Pancreas (tissue), 10 donors: ENCODE measurements around the gene TGM5. TPM values are rescaled to one million over a fixed set of nuclear protein-coding genes. Genes with fewer than 3 reads are reported as not detected.

Experiments
- ATAC-seq, 4 donors: fragments of 200-7000 bp; cut with Tn5 transposase; one replicate each; pipeline versions ENCODE4 v1.8.0 to v1.9.1; 2020; ENCODE audit warnings: mild to moderate bottlenecking in 4 of 4, moderate library complexity in 4 of 4
- DNase-seq, 6 donors: peaks; one replicate each; pipeline ENCODE4 v3.0.0-alpha.2; 2020
- FAIRE-seq: peaks from 2 replicates; lab custom pipeline; 2012; peaks lifted over from hg19 to GRCh38; lab: Jason Lieb, UNC
- H3K27ac ChIP-seq, 4 donors: fragments of 200-600 bp; sonication (generic); 1 replicate in 3 of 4; 2 replicates in 1 of 4; pipeline versions ENCODE4 v1.5.0 to v1.8.0; 2020
- H3K27me3 ChIP-seq, 4 donors: fragments of 200-600 bp; one replicate each; pipeline ENCODE4 v1.8.0; 2021
- H3K36me3 ChIP-seq, 3 donors: fragments of 200-600 bp; sonication (generic) in 1 of 3; one replicate each; pipeline versions ENCODE4 v1.5.0 to v1.8.0; 2020 to 2021
- H3K4me1 ChIP-seq, 3 donors: fragments of 200-600 bp; one replicate each; pipeline ENCODE4 v1.8.0; 2021
- H3K4me3 ChIP-seq, 4 donors: fragments of 200-600 bp; sonication (generic) in 2 of 4; one replicate each; pipeline versions ENCODE4 v1.5.0 to v1.8.0; 2020 to 2021
- H3K9me3 ChIP-seq, 4 donors: fragments of 200-600 bp; one replicate each; pipeline ENCODE4 v1.8.0; 2021
- CTCF ChIP-seq, 4 donors: fragments of 200-600 bp; sonication (generic) in 3 of 4; IDR thresholded peaks; one replicate each; pipeline versions ENCODE4 v1.5.0 to v1.8.0; 2021; ENCODE audit warnings: antibody characterized with exemption in 4 of 4
- WGBS, 2 donors: extraction: QIAGEN DNeasy Blood & Tissue Kit; methylation state at CpG; one replicate each; pipeline ENCODE4 v1.1.7; 2013; 5-methylcytosine and 5-hydroxymethylcytosine counted together
- intact Hi-C, 3 donors: fragments of 100-400 bp; cut with DNase I; formaldehyde crosslinking; loops; one replicate each; pipeline versions ENCODE4 v1.11.1 to v1.14.2; 2022
- polyA plus RNA-seq, 2 donors: library from polyadenylated mRNA; stranded (reverse); fragments of 200-250 nt; gene quantifications; one replicate each; pipeline ENCODE4 v1.2.3, GENCODE V29; 2013
- total RNA-seq, 6 donors: library from RNA; stranded (reverse); fragmentation: NEBNext Ultra II Directional in 4 of 6; extraction: Animal tissue kit (Norgen Biotek cat#: 25700) in 4 of 6; gene quantifications; one replicate each; pipeline versions ENCODE4 v1.2.1 to v1.2.4, GENCODE V29; 2021 to 2023
- donor health status: healthy with polysubstance abuse.
- donor health status: DM: no; HTN: no; CAD: no; lungs with moderate emphysema.
- donor health status: DM: no; HTN: no; CAD: no.
- donor health status: control.
- donor health status: control.
- donor health status: Bipolar disorder and iron deficiency.
- donor health status: DM: yes; HTN: yes; CAD: no.
- donor health status: DM: no; HTN: no; CAD: no.
- donor health status: DM: no; HTN: no; CAD: no.
- donor health status: DM: yes; HTN: yes; CAD: no.

TGM5 gene
- total and polyA plus RNA-seq, 8 donors = not detected

DNA sequence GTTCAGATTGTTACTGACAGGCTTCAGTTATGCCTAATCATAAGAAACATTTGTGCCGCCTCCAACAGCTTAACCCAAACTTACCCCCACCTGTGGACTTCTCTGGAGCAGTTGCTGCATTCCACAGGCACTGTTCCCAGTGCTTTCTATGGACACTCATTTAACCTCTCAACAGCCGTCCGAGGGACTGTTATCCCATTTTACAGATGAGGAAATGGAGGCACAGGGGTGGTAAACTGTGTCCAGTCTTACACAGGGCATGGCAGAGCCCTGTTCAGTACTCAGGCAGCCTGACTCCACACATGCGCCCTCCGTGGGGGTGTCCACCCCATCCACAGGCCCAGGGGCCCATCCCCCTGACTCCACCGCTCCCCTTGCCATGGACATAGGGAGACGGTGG is 14.3 kb upstream of the TGM5 start:
- intact Hi-C loops = loop anchor here in 2 of 3 donors (5.0 kb wide), 2 partner anchors 49 to 59 kb away; partner anchors contain the start of gene EPB42 (in 1 of the 2)
- ATAC-seq = no peak
- DNase-seq = no peak
- Histone ChIP-seq H3K4me3 (no peak overlapping the region), H3K4me1 (peaks cover 0 to 3% (median 0%) of the 10 kb centered on the region in 3 donors), H3K9me3 (no peaks in the 10 kb centered on the region), H3K36me3 (no peaks in the 10 kb centered on the region), H3K27me3 (no peaks in the 10 kb centered on the region), H3K27ac (no peak overlapping the region)
- no peak for TF ChIP-seq CTCF (IDR thresholded peaks at IDR 0.05)
- FAIRE-seq = no peak
- WGBS, 2 donors = 73 to 84% methylated on average over 7 of the region's 7 CpGs

- ATAC-seq = no peak
- DNase-seq = no peak
Observed at GRCh38 chr15:43279496-43279895, 12.8 kb upstream of the TGM5 start.

DNA sequence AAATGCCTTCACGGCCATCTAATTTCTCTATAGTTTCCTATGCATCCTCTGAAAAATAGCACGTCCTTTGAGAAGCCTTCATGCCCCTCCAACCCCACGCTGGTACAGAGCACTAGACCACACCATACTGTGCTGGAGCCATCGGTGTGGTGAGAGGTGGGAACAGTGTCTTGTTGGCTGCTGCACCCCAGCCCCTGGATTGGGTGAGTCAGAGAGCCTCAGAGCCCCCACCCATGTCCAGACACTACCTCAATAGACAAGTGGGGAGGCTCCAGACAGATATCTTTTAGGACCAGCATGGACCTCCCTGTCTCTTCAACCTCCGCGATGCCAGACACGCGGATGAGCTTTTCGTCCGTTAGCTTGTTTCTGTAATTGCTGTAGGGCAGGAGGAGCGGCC is 12.1 kb upstream of the TGM5 start:
- Histone ChIP-seq H3K9me3 (no peaks in the 10 kb centered on the region), H3K27ac (no peak overlapping the region), H3K36me3 (no peaks in the 10 kb centered on the region), H3K27me3 (no peaks in the 10 kb centered on the region), H3K4me3 (no peak overlapping the region), H3K4me1 (no peaks in the 10 kb centered on the region)
- 76 to 82% methylated on average over 11 of the region's 11 CpGs for WGBS, 2 donors
- no peak for FAIRE-seq
- TF ChIP-seq CTCF (IDR thresholded peaks at IDR 0.05) = no peak
- ATAC-seq = no peak
- intact Hi-C loops = no loop called here
- DNase-seq = no peak

More at GRCh38 chr15:43279496-43279895, 12.8 kb upstream of the TGM5 start:
- H3K27ac ChIP-seq = no peak overlapping the region
- 67 to 75% methylated on average over 7 of the region's 7 CpGs for WGBS, 2 donors
- no peaks in the 10 kb centered on the region for H3K9me3 ChIP-seq
- no peaks in the 10 kb centered on the region for H3K36me3 ChIP-seq
- no peaks in the 10 kb centered on the region for H3K4me1 ChIP-seq
- no peak for TF ChIP-seq CTCF (IDR thresholded peaks at IDR 0.05)
- FAIRE-seq = no peak
- H3K4me3 ChIP-seq = no peak overlapping the region
- no peaks in the 10 kb centered on the region for H3K27me3 ChIP-seq
- intact Hi-C loops = no loop called here

GRCh38 chr15:43277901-43278300 is 11.2 kb upstream of the TGM5 start:
- no peak for FAIRE-seq
- no peak for DNase-seq
- H3K27ac ChIP-seq = no peak overlapping the region
- no peaks in the 10 kb centered on the region for H3K27me3 ChIP-seq
- no peak for ATAC-seq
- H3K9me3 ChIP-seq = no peaks in the 10 kb centered on the region
- H3K4me1 ChIP-seq = no peaks in the 10 kb centered on the region
- intact Hi-C loops = no loop called here
- no peaks in the 10 kb centered on the region for H3K36me3 ChIP-seq
- TF ChIP-seq CTCF (IDR thresholded peaks at IDR 0.05) = no peak
- 41 to 46% methylated on average over 4 of the region's 4 CpGs for whole genome bisulfite sequencing, 2 donors
- no peak overlapping the region for H3K4me3 ChIP-seq

DNA sequence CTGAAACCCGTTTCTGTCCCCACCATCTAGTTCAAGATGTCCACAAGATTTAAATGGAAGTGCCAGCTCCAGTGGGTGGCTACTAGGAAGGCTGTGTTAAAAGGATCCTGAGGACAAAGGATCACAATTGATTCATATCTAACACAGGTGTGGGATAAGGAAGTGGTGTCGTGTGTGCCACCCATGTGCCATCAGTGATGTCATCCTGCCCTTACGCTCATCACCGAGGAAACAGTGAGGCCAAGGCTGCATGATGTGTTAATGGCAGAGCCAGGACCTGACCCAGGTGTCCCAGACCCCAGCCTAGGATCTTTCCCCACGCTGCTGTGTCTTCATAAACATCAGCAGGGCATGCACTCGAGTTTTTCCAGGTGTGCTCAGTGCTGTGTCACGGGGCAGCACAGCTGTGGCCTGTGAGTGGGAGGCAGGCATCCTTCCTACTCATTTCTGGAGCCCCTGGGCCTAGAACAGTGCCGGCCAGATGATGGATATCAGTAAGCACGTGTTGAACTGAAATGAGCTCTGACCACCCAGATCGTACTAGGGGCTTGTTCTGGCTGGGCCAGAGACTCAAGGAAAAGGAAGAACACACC is 10.6 kb upstream of the TGM5 start:
- DNase-seq = no peak
- Histone ChIP-seq H3K27ac (no peak overlapping the region), H3K27me3 (no peaks in the 10 kb centered on the region), H3K36me3 (no peaks in the 10 kb centered on the region), H3K4me3 (no peak overlapping the region), H3K4me1 (no peaks in the 10 kb centered on the region), H3K9me3 (no peaks in the 10 kb centered on the region)
- no peak for FAIRE-seq
- 55 to 59% methylated on average over 10 of the region's 10 CpGs for WGBS, 2 donors
- intact Hi-C loops = no loop called here
- ATAC-seq = no peak
- no peak for TF ChIP-seq CTCF (IDR thresholded peaks at IDR 0.05)
